Gastroesophageal sphincter (tissue), 3 donors: ENCODE results near the gene RHEX.

Experiments used
- CTCF ChIP-seq, 4 experiments: fragments of 200-600 bp in 2 of 4; fragments of 450-650 bp in 2 of 4; sonication (generic) in 1 of 4; IDR thresholded peaks; one replicate each; pipeline ENCODE4 v1.5.1; 2017 to 2019; ENCODE audit warnings: antibody characterized with exemption in 4 of 4, mild to moderate bottlenecking in 2 of 4, moderate library complexity in 2 of 4
- EP300 ChIP-seq: sonication (generic); formaldehyde crosslinking; IDR thresholded peaks from one replicate; pipeline ENCODE4 v1.6.1; 2017; ENCODE audit warnings: antibody characterized with exemption, mild to moderate bottlenecking
- POLR2A ChIP-seq, 2 donors: fragments of 450-650 bp; IDR thresholded peaks; one replicate each; pipeline ENCODE4 v1.6.1; 2017; ENCODE audit warnings: antibody characterized with exemption in 2 of 2, mild to moderate bottlenecking in 2 of 2, moderate library complexity in 1 of 2
- POLR2AphosphoS5 ChIP-seq: sonication (generic); formaldehyde crosslinking; IDR thresholded peaks from one replicate; pipeline ENCODE4 v1.6.1; 2017; ENCODE audit warnings: antibody characterized with exemption

GRCh38 chr1:206060844-206061243 lies 7.9 kb downstream of the RHEX start:
- no peak for TF ChIP-seq EP300
- TF ChIP-seq CTCF (IDR thresholded peaks at IDR 0.05), result no peak
- TF ChIP-seq POLR2AphosphoS5, result no peak
- TF ChIP-seq POLR2A (IDR thresholded peaks at IDR 0.05), result no peak
